WTC11 (cell line): ENCODE data around the gene APBB1. TPM values are rescaled to one million over a fixed set of nuclear protein-coding genes. Genes with fewer than 3 reads are reported as not detected.

Experiments
- ATAC-seq: fragments of 200-7000 bp; cut with Tn5 transposase; 2 replicates; pipeline ENCODE4 v1.10.0; 2021; ENCODE audit warnings: mild to moderate bottlenecking, moderate library complexity
- CTCF ChIA-PET: fragments of 300-600 bp; sonication (Branson Sonifier 250); formaldehyde crosslinking; loops from one replicate; lab custom pipeline; 2021; ENCODE audit warnings: antibody characterized with exemption; lab: Charles Lee
- POLR2A ChIA-PET: fragments of 350-600 bp; sonication (Branson Sonifier 250); formaldehyde crosslinking; loops from one replicate; lab custom pipeline; 2021; ENCODE audit warnings: antibody characterized with exemption; lab: Charles Lee
- DNase-seq: peaks from one replicate; pipeline ENCODE4 v3.0.0; 2021; ENCODE audit warnings: low spot score
- H3K27ac Mint-ChIP-seq: 2 replicates; pipeline ENCODE4 v1.8.0; 2021; ENCODE audit warnings: mixed read lengths
- H3K27me3 Mint-ChIP-seq: 2 replicates; pipeline ENCODE4 v1.8.0; 2021; ENCODE audit warnings: low read depth, mild to moderate bottlenecking, moderate library complexity, mixed read lengths
- H3K36me3 Mint-ChIP-seq: 2 replicates; pipeline ENCODE4 v1.8.0; 2021; ENCODE audit warnings: mixed read lengths
- H3K4me1 Mint-ChIP-seq: 2 replicates; pipeline ENCODE4 v1.8.0; 2022; ENCODE audit warnings: mixed read lengths
- H3K4me3 Mint-ChIP-seq: 2 replicates; pipeline ENCODE4 v1.8.0; 2021; ENCODE audit warnings: mild to moderate bottlenecking, moderate library complexity, mixed read lengths
- H3K9me3 Mint-ChIP-seq: 2 replicates; pipeline ENCODE4 v1.8.0; 2021; ENCODE audit warnings: mixed read lengths
- ELF4 ChIP-seq: sonication (generic); formaldehyde crosslinking; IDR thresholded peaks from 2 replicates; pipeline ENCODE4 v1.8.1; 2022; ENCODE audit warnings: low read depth, mild to moderate bottlenecking, moderate library complexity, missing genetic modification reagents
- GABPB1 ChIP-seq: sonication (generic); formaldehyde crosslinking; IDR thresholded peaks from 2 replicates; pipeline ENCODE4 v1.8.1; 2023; ENCODE audit warnings: mild to moderate bottlenecking, missing genetic modification reagents
- OVOL2 ChIP-seq: fragments of 250-450 bp; sonication (Bioruptor Pico); IDR thresholded peaks from 2 replicates; pipeline ENCODE4 v1.9.0; 2021; ENCODE audit warnings: mild to moderate bottlenecking, borderline replicate concordance
- RELA ChIP-seq: sonication (generic); formaldehyde crosslinking; IDR thresholded peaks from 2 replicates; pipeline ENCODE4 v1.8.1; 2022; ENCODE audit warnings: missing genetic modification reagents, mild to moderate bottlenecking, borderline replicate concordance
- ZNF263 ChIP-seq: sonication (generic); formaldehyde crosslinking; IDR thresholded peaks from 2 replicates; pipeline ENCODE4 v1.8.1; 2022; ENCODE audit warnings: low read depth, mild to moderate bottlenecking, moderate library complexity, missing genetic modification reagents
- ZNF396 ChIP-seq: fragments of 250-450 bp; sonication (Bioruptor Pico); IDR thresholded peaks from 2 replicates; pipeline ENCODE4 v1.8.0; 2021; ENCODE audit warnings: mild to moderate bottlenecking, moderate library complexity, borderline replicate concordance
- total RNA-seq: library from RNA; stranded (reverse); gene quantifications from 3 replicates; pipeline ENCODE4 v1.2.3, GENCODE V29; 2021
- TF ChIP-seq, protein P1 (sequence below): sonication (generic); formaldehyde crosslinking; IDR thresholded peaks from 2 replicates; pipeline ENCODE4 v1.8.1; 2023; ENCODE audit warnings: mild to moderate bottlenecking, missing genetic modification reagents, moderate library complexity
- TF ChIP-seq, protein P2 (sequence below): fragments of 250-450 bp; sonication (Bioruptor Pico); IDR thresholded peaks from 2 replicates; pipeline ENCODE4 v1.9.0; 2021; ENCODE audit warnings: moderate library complexity, mild to moderate bottlenecking, inconsistent platforms, borderline replicate concordance
- TF ChIP-seq, protein P3 (sequence below): fragments of 250-450 bp; sonication (Bioruptor Pico); IDR thresholded peaks from 2 replicates; pipeline ENCODE4 v1.8.0; 2021; ENCODE audit warnings: mild to moderate bottlenecking
- TF ChIP-seq, protein P4 (sequence below): sonication (generic); formaldehyde crosslinking; IDR thresholded peaks from 2 replicates; pipeline ENCODE4 v1.8.0; 2022; ENCODE audit warnings: missing genetic modification reagents
- TF ChIP-seq, protein P5 (sequence below): sonication (generic); formaldehyde crosslinking; IDR thresholded peaks from 2 replicates; pipeline ENCODE4 v1.8.1; 2023; ENCODE audit warnings: mild to moderate bottlenecking, missing genetic modification reagents
- TF ChIP-seq, protein P6 (sequence below): sonication (generic); formaldehyde crosslinking; conservative IDR thresholded peaks from 2 replicates; pipeline ENCODE4 v1.8.1; 2023; ENCODE audit warnings: mild to moderate bottlenecking, low read depth, missing genetic modification reagents, moderate library complexity

The APBB1 gene
- total RNA-seq, 1 experiment from 2014 or later = 32.1 TPM

DNA sequence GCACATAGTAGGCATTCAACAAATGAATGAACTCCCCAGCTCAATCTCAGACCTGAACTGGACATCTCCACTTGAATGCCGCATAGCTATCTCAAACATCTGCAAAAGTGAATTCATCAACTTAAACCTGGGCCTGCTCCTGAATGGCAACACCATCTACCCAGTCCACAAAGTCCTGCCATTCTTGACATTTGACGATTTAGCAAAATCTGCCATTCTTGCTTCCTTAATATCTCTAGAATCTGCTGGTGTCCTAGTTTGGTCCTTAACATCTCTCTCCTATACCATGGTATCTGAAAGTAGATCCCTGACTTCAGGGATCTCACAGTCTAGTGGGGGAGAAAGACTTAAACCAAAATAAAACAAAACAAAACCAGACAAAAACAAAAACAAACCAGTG, 34.3 kb upstream of the APBB1 start (continued):
- TF ChIP-seq, protein P1, sequence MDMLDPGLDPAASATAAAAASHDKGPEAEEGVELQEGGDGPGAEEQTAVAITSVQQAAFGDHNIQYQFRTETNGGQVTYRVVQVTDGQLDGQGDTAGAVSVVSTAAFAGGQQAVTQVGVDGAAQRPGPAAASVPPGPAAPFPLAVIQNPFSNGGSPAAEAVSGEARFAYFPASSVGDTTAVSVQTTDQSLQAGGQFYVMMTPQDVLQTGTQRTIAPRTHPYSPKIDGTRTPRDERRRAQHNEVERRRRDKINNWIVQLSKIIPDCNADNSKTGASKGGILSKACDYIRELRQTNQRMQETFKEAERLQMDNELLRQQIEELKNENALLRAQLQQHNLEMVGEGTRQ = no peak
- TF ChIP-seq GABPB1 (CRISPR knock-in tag) (no peak), ZNF396 (CRISPR knock-in tag) (no peak)
- TF ChIP-seq, protein P2, sequence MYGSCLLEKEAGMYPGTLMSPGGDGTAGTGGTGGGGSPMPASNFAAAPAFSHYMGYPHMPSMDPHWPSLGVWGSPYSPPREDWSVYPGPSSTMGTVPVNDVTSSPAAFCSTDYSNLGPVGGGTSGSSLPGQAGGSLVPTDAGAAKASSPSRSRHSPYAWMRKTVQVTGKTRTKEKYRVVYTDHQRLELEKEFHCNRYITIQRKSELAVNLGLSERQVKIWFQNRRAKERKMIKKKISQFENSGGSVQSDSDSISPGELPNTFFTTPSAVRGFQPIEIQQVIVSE = no peak
- TF ChIP-seq, protein P3, sequence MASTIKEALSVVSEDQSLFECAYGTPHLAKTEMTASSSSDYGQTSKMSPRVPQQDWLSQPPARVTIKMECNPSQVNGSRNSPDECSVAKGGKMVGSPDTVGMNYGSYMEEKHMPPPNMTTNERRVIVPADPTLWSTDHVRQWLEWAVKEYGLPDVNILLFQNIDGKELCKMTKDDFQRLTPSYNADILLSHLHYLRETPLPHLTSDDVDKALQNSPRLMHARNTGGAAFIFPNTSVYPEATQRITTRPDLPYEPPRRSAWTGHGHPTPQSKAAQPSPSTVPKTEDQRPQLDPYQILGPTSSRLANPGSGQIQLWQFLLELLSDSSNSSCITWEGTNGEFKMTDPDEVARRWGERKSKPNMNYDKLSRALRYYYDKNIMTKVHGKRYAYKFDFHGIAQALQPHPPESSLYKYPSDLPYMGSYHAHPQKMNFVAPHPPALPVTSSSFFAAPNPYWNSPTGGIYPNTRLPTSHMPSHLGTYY = no peak
- TF ChIP-seq, all 79 proteins: peak for 0

DNA sequence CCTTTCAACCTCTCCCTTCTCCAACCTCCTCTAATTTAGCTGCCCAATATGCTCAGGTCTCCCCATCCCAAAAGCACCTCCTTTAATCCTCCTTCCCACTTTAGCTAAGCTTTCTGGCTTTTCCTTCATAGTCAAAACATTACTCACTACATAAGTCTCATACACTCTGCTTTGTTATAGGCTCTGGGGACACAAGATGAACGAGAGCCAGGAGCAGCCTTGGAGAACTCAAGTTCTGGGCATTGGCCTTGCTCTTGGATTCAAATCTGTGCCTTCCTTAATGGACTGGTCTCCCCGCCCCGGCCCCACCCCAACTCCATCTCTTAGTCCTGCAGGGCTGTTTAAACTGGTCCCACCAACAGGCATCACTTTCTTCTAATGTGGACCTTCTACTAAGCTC, 33.3 kb upstream of the APBB1 start:
- Mint-ChIP-seq H3K4me3 (no peak overlapping the region), H3K27ac (no peak overlapping the region), H3K36me3 (peaks cover 2% of the 10 kb centered on the region; the same call in 1 of the 2 replicates), H3K4me1 (no peaks in the 10 kb centered on the region), H3K27me3 (no peaks in the 10 kb centered on the region), H3K9me3 (no peaks in the 10 kb centered on the region)
- DNase-seq (no peak), ATAC-seq (no peak)
- TF ChIP-seq, protein P4, sequence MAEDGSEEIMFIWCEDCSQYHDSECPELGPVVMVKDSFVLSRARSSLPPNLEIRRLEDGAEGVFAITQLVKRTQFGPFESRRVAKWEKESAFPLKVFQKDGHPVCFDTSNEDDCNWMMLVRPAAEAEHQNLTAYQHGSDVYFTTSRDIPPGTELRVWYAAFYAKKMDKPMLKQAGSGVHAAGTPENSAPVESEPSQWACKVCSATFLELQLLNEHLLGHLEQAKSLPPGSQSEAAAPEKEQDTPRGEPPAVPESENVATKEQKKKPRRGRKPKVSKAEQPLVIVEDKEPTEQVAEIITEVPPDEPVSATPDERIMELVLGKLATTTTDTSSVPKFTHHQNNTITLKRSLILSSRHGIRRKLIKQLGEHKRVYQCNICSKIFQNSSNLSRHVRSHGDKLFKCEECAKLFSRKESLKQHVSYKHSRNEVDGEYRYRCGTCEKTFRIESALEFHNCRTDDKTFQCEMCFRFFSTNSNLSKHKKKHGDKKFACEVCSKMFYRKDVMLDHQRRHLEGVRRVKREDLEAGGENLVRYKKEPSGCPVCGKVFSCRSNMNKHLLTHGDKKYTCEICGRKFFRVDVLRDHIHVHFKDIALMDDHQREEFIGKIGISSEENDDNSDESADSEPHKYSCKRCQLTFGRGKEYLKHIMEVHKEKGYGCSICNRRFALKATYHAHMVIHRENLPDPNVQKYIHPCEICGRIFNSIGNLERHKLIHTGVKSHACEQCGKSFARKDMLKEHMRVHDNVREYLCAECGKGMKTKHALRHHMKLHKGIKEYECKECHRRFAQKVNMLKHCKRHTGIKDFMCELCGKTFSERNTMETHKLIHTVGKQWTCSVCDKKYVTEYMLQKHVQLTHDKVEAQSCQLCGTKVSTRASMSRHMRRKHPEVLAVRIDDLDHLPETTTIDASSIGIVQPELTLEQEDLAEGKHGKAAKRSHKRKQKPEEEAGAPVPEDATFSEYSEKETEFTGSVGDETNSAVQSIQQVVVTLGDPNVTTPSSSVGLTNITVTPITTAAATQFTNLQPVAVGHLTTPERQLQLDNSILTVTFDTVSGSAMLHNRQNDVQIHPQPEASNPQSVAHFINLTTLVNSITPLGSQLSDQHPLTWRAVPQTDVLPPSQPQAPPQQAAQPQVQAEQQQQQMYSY (CRISPR knock-in tag) = no peak
- TF ChIP-seq, protein P5, sequence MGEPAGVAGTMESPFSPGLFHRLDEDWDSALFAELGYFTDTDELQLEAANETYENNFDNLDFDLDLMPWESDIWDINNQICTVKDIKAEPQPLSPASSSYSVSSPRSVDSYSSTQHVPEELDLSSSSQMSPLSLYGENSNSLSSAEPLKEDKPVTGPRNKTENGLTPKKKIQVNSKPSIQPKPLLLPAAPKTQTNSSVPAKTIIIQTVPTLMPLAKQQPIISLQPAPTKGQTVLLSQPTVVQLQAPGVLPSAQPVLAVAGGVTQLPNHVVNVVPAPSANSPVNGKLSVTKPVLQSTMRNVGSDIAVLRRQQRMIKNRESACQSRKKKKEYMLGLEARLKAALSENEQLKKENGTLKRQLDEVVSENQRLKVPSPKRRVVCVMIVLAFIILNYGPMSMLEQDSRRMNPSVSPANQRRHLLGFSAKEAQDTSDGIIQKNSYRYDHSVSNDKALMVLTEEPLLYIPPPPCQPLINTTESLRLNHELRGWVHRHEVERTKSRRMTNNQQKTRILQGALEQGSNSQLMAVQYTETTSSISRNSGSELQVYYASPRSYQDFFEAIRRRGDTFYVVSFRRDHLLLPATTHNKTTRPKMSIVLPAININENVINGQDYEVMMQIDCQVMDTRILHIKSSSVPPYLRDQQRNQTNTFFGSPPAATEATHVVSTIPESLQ = no peak
- no peak for TF ChIP-seq ELF4 (CRISPR knock-in tag)
- TF ChIP-seq, protein P6, sequence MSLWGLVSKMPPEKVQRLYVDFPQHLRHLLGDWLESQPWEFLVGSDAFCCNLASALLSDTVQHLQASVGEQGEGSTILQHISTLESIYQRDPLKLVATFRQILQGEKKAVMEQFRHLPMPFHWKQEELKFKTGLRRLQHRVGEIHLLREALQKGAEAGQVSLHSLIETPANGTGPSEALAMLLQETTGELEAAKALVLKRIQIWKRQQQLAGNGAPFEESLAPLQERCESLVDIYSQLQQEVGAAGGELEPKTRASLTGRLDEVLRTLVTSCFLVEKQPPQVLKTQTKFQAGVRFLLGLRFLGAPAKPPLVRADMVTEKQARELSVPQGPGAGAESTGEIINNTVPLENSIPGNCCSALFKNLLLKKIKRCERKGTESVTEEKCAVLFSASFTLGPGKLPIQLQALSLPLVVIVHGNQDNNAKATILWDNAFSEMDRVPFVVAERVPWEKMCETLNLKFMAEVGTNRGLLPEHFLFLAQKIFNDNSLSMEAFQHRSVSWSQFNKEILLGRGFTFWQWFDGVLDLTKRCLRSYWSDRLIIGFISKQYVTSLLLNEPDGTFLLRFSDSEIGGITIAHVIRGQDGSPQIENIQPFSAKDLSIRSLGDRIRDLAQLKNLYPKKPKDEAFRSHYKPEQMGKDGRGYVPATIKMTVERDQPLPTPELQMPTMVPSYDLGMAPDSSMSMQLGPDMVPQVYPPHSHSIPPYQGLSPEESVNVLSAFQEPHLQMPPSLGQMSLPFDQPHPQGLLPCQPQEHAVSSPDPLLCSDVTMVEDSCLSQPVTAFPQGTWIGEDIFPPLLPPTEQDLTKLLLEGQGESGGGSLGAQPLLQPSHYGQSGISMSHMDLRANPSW (CRISPR knock-in tag) = no peak
- no peak for TF ChIP-seq RELA
- TF ChIP-seq OVOL2 (CRISPR knock-in tag) = no peak
- TF ChIP-seq ZNF263 (CRISPR knock-in tag) = no peak
- POLR2A ChIA-PET = no interaction called here
- CTCF ChIA-PET = interaction anchor here (0.8 to 6.0 kb wide), 6 partner anchors 9 to 116 kb away, joined by 3 to 42 read pairs (median 4); no protein-coding TSS in a partner anchor
